ENCODE measurements around the gene SPOCK2. TPM values are rescaled to one million over a fixed set of nuclear protein-coding genes. Genes with fewer than 3 reads are reported as not detected.

SPOCK2 gene
- total RNA-seq, 2 donors from 2014 or later, result 5.1 to 163 TPM

DNA sequence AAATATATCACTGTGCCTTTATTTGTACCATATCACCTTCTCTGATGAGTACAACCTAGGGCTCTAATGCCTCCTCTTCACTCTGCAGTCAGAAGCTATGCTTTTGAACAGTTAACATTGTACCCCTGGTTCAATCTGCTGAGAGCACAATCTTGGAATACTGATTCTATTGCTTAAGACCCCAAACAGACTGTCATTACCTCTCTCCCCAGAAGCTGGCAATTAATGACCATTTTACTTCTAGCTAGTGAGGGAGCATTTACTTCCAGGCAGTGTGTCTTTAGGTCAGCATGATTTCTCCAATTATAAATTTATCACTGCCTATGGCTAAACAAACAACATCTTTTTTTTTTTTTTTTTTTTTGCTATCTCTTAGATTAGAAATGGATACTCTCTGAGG is 36.0 kb upstream of the SPOCK2 start:
- Histone ChIP-seq H3K36me3 (no peaks in the 10 kb centered on the region), H3K9me3 (no peaks in the 10 kb centered on the region), H3K27ac (no peak overlapping the region), H3K27me3 (replicated peaks; ENCODE audit: insufficient read depth) (no peaks in the 10 kb centered on the region), H3K4me3 (no peak overlapping the region), H3K4me1 (replicated peaks) (no peaks in the 10 kb centered on the region)
- TF ChIP-seq, protein P1, sequence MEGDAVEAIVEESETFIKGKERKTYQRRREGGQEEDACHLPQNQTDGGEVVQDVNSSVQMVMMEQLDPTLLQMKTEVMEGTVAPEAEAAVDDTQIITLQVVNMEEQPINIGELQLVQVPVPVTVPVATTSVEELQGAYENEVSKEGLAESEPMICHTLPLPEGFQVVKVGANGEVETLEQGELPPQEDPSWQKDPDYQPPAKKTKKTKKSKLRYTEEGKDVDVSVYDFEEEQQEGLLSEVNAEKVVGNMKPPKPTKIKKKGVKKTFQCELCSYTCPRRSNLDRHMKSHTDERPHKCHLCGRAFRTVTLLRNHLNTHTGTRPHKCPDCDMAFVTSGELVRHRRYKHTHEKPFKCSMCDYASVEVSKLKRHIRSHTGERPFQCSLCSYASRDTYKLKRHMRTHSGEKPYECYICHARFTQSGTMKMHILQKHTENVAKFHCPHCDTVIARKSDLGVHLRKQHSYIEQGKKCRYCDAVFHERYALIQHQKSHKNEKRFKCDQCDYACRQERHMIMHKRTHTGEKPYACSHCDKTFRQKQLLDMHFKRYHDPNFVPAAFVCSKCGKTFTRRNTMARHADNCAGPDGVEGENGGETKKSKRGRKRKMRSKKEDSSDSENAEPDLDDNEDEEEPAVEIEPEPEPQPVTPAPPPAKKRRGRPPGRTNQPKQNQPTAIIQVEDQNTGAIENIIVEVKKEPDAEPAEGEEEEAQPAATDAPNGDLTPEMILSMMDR (IDR thresholded peaks at IDR 0.05), result no peak
- TF ChIP-seq POLR2A (IDR thresholded peaks at IDR 0.05), result no peak
- TF ChIP-seq POLR2AphosphoS5 (IDR thresholded peaks at IDR 0.05), result no peak
- DNase-seq (ENCODE audit: low spot score), result no peak
- intact Hi-C loops (cut with DNase I), result no loop called here

DNA sequence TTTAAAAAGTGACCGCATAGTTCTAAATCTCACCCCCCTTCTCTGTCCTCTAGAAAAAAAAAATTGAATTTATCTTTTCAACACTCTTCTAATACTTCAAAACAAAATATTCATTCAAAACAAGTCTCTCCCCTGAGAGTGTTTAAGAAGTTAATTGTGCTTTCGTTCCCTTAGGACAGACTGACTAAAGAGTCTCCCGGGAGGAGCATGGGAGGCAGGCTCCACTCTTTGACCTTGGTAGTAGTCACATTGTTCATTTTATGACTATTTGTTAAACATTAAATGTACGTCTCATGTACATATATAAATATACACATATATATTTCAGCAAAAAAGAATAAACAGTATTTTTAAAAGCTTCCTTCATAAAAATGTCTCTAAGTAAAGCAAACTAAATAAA is 35.3 kb upstream of the SPOCK2 start:
- Histone ChIP-seq H3K4me3 (no peak overlapping the region), H3K4me1 (replicated peaks) (no peaks in the 10 kb centered on the region), H3K9me3 (no peaks in the 10 kb centered on the region), H3K27ac (no peak overlapping the region), H3K27me3 (replicated peaks; ENCODE audit: insufficient read depth) (no peaks in the 10 kb centered on the region), H3K36me3 (no peaks in the 10 kb centered on the region)
- 48% methylated on average over 4 of the region's 4 CpGs for whole genome bisulfite sequencing
- TF ChIP-seq, protein P1 (IDR thresholded peaks at IDR 0.05), result no peak
- TF ChIP-seq POLR2AphosphoS5 (IDR thresholded peaks at IDR 0.05), result no peak
- TF ChIP-seq POLR2A (IDR thresholded peaks at IDR 0.05), result no peak
- intact Hi-C loops (cut with DNase I), result no loop called here
- no peak for DNase-seq (ENCODE audit: low spot score)

DNA sequence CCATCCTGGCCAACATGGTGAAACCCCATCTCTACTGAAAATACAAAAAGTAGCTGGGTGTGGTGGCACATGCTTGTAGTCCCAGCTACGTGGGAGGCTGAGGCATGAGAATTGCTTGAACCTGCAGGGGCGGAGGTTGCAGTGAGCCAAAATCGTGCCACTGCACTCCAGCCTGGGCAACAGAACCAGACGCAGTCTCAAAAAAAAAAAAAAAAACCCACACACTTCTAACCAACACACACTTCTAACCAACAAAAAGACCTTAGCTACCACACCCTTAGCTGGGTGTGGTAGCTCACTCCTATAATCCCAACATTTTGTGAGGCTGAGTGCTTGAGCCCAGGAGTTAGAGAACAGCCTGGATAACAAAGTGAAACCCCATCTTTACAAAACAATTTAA is 33.9 kb upstream of the SPOCK2 start:
- no peak for DNase-seq (ENCODE audit: low spot score)
- H3K4me3 ChIP-seq, result no peak overlapping the region
- H3K27ac ChIP-seq, result no peak overlapping the region
- no peaks in the 10 kb centered on the region for H3K36me3 ChIP-seq
- H3K27me3 ChIP-seq (replicated peaks; ENCODE audit: insufficient read depth), result no peaks in the 10 kb centered on the region
- TF ChIP-seq, protein P1 (IDR thresholded peaks at IDR 0.05), result no peak
- TF ChIP-seq POLR2AphosphoS5 (IDR thresholded peaks at IDR 0.05) (no peak), POLR2A (IDR thresholded peaks at IDR 0.05) (no peak)
- WGBS, result 92% methylated on average over 4 of the region's 4 CpGs
- no peaks in the 10 kb centered on the region for H3K4me1 ChIP-seq (replicated peaks)
- intact Hi-C loops (cut with DNase I), result no loop called here
- no peaks in the 10 kb centered on the region for H3K9me3 ChIP-seq

DNA sequence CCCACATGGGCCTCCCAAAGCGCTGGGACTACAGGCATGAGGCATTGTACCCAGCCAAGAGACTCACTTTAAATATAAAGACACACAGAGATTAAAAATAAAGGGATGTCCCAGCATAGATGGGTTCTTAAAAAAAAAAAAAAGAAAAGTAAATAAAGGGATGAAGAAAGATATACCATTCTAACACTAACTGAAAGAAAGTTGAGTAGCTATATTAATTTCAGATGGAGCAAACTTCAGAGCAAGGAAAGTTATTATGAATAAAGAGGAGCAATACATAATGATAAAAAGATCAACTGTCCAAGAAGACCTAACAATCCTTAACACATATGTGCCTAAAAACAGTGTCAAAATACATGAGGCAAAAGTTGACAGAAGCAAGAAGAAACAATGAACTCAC is 33.0 kb upstream of the SPOCK2 start:
- intact Hi-C loops (cut with DNase I), result no loop called here
- Histone ChIP-seq H3K27me3 (replicated peaks; ENCODE audit: insufficient read depth) (no peaks in the 10 kb centered on the region), H3K36me3 (no peaks in the 10 kb centered on the region), H3K9me3 (no peaks in the 10 kb centered on the region), H3K4me1 (replicated peaks) (no peaks in the 10 kb centered on the region), H3K4me3 (no peak overlapping the region), H3K27ac (no peak overlapping the region)
- no peak for DNase-seq (ENCODE audit: low spot score)
- 100% methylated on average over 1 of the region's 1 CpG for WGBS
- TF ChIP-seq POLR2A (IDR thresholded peaks at IDR 0.05), result no peak

DNA sequence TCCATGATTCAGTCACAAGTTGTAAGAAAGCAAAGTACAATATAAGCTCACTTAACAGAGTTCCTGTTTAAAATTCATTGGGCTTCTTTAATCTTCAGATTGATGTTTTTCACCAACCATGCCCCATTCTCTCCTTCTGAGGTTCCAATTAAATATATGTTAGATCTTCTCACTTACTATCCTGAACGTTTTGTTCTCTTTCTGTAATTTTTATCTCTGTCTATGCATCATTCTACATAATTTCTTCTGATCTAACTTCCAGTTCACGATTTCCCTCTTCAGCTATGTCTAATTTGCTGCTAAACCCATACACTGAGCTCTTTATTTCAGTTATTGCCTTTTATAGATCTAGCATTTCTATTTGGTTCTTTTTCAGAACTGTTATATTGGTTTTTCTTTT is 28.0 kb upstream of the SPOCK2 start:
- Histone ChIP-seq H3K36me3 (no peaks in the 10 kb centered on the region), H3K4me1 (replicated peaks) (no peaks in the 10 kb centered on the region), H3K27me3 (replicated peaks; ENCODE audit: insufficient read depth) (no peaks in the 10 kb centered on the region), H3K4me3 (no peak overlapping the region), H3K27ac (no peak overlapping the region), H3K9me3 (no peaks in the 10 kb centered on the region)
- DNase-seq (ENCODE audit: low spot score), result no peak
- 91% methylated on average over 2 of the region's 2 CpGs for WGBS
- intact Hi-C loops (cut with DNase I), result no loop called here
- TF ChIP-seq POLR2A (IDR thresholded peaks at IDR 0.05) (no peak), POLR2AphosphoS5 (IDR thresholded peaks at IDR 0.05) (no peak)
- TF ChIP-seq, protein P1 (IDR thresholded peaks at IDR 0.05), result no peak

Measured in prostate gland (tissue), 2 donors.